ENCODE measurements around the gene EP400.
"Not testable (repeated sequence)": the region's sequence is repeated elsewhere in the genome, so short reads cannot be mapped to it uniquely, and the experiment has no call there.

The EP400 gene

GRCh38 chr12:132069336-132069985 is 119.7 kb downstream of the EP400 start:
- no peak for DNase-seq

- no peak for DNase-seq
Observed at GRCh38 chr12:132070298-132070697, 120.6 kb downstream of the EP400 start.

GRCh38 chr12:132071040-132071810 is 121.5 kb downstream of the EP400 start:
- no peak for DNase-seq

GRCh38 chr12:132071830-132072384 is 122.2 kb downstream of the EP400 start:
- no peak for DNase-seq

- no peak for DNase-seq
Observed at GRCh38 chr12:132074216-132074615, 124.5 kb downstream of the EP400 start.

GRCh38 chr12:132075026-132075713 is 125.4 kb downstream of the EP400 start:
- no peak for DNase-seq

GRCh38 chr12:132075714-132076553 is 126.2 kb downstream of the EP400 start:
- DNase-seq = no peak

GRCh38 chr12:132076711-132077110 is 127.0 kb downstream of the EP400 start:
- DNase-seq = no peak

- DNase-seq = no peak
Observed at GRCh38 chr12:132077322-132078100, 127.8 kb downstream of the EP400 start.

GRCh38 chr12:132078190-132078589 is 128.4 kb downstream of the EP400 start:
- DNase-seq = no peak

GRCh38 chr12:132079200-132079599 is 129.5 kb downstream of the EP400 start:
- no peak for DNase-seq

GRCh38 chr12:132079695-132080094 is 130.0 kb downstream of the EP400 start:
- DNase-seq = no peak

GRCh38 chr12:132080515-132080914 is 130.8 kb downstream of the EP400 start:
- not testable (repeated sequence) for DNase-seq

- DNase-seq = no peak
Observed at GRCh38 chr12:132081423-132081822, 131.7 kb downstream of the EP400 start.

- no peak for DNase-seq
Observed at GRCh38 chr12:132083614-132083940, 133.8 kb downstream of the EP400 start.

GRCh38 chr12:132083941-132084620 is 134.3 kb downstream of the EP400 start:
- peak in 1 of 2 experiments; percentile 35 for DNase-seq

- DNase-seq = no peak
Observed at GRCh38 chr12:132084621-132085290, 135.0 kb downstream of the EP400 start.

- no peak for DNase-seq
Observed at GRCh38 chr12:132085291-132085635, 135.5 kb downstream of the EP400 start.

- no peak for DNase-seq
Observed at GRCh38 chr12:132089407-132089910, 139.7 kb downstream of the EP400 start.

GRCh38 chr12:132094269-132094891 is 144.6 kb downstream of the EP400 start:
- no peak for DNase-seq
